OCI-LY1 (cell line): Measurements from ENCODE around the gene FFAR4.

Experiments used
- H2AFZ ChIP-seq: fragments of 200-600 bp; sonication (generic), shearing (Covaris generic); 2 replicates; pipeline ENCODE4 v1.6.0; 2014; ENCODE audit warnings: antibody characterized with exemption, mild to moderate bottlenecking, low read length
- H3F3A ChIP-seq: fragments of 200-600 bp; sonication (generic), shearing (Covaris generic); 2 replicates; pipeline ENCODE4 v1.6.0; 2014; ENCODE audit warnings: mild to moderate bottlenecking, antibody characterized with exemption, low read length, moderate library complexity; ENCODE audit not compliant: insufficient read depth
- H3K27ac ChIP-seq: fragments of 200-600 bp; sonication (generic); 2 replicates; pipeline ENCODE4 v1.5.1; 2014; ENCODE audit warnings: low read length, mixed run types, mild to moderate bottlenecking, low read depth; ENCODE audit not compliant: poor library complexity, severe bottlenecking
- H3K27me3 ChIP-seq: fragments of 200-600 bp; sonication (generic); 2 replicates; pipeline ENCODE4 v1.6.0; 2014; ENCODE audit warnings: antibody characterized with exemption, mild to moderate bottlenecking, low read length, moderate library complexity; ENCODE audit not compliant: insufficient read depth
- H3K36me3 ChIP-seq: fragments of 200-600 bp; sonication (generic); 2 replicates; pipeline ENCODE4 v1.6.1; 2014; ENCODE audit warnings: mild to moderate bottlenecking, antibody characterized with exemption, low read length, moderate library complexity, mixed read lengths; ENCODE audit not compliant: insufficient read depth
- H3K4me1 ChIP-seq: fragments of 200-600 bp; sonication (generic); 2 replicates; pipeline ENCODE4 v1.5.1; 2014; ENCODE audit warnings: mild to moderate bottlenecking, low read length, moderate library complexity; ENCODE audit not compliant: insufficient read depth, severe bottlenecking
- H3K4me2 ChIP-seq: fragments of 200-600 bp; sonication (generic), shearing (Covaris generic); 2 replicates; pipeline ENCODE4 v1.6.1; 2014; ENCODE audit warnings: low read length
- H3K4me3 ChIP-seq: fragments of 200-600 bp; sonication (generic); 2 replicates; pipeline ENCODE4 v1.5.1; 2014; ENCODE audit warnings: low read length, low read depth, mild to moderate bottlenecking, mixed read lengths; ENCODE audit not compliant: poor library complexity, severe bottlenecking
- H3K79me2 ChIP-seq: fragments of 200-600 bp; shearing (Covaris generic); 2 replicates; pipeline ENCODE4 v1.6.1; 2016; ENCODE audit warnings: mixed run types, low read length, mixed read lengths; ENCODE audit not compliant: insufficient read depth
- H3K9ac ChIP-seq: fragments of 200-600 bp; sonication (generic), shearing (Covaris generic); 2 replicates; pipeline ENCODE4 v1.6.1; 2014; ENCODE audit warnings: mild to moderate bottlenecking, low read length, mixed read lengths
- H3K9me2 ChIP-seq: fragments of 200-600 bp; sonication (generic), shearing (Covaris generic); 2 replicates; pipeline ENCODE4 v1.6.1; 2014; ENCODE audit warnings: low read depth, mild to moderate bottlenecking, low read length, mixed read lengths
- H3K9me3 ChIP-seq: fragments of 200-600 bp; shearing (Covaris generic); 2 replicates; pipeline ENCODE4 v1.6.1; 2014; ENCODE audit warnings: low read length, mixed read lengths
- H4K20me1 ChIP-seq: fragments of 200-600 bp; sonication (generic), shearing (Covaris generic); 2 replicates; pipeline ENCODE4 v1.6.0; 2016; ENCODE audit warnings: mild to moderate bottlenecking, low read length; ENCODE audit not compliant: insufficient read depth
- EZH2 ChIP-seq: fragments of 200-600 bp; sonication (generic), shearing (Covaris generic); IDR thresholded peaks from 2 replicates; pipeline ENCODE4 v1.8.0; 2017; ENCODE audit warnings: borderline replicate concordance, mixed run types, mild to moderate bottlenecking, antibody characterized with exemption, low read length, moderate library complexity, mixed read lengths
- TF ChIP-seq, protein P1 (sequence below): fragments of 200-600 bp; sonication (generic), shearing (Covaris generic); IDR thresholded peaks from 2 replicates; pipeline ENCODE4 v1.5.1; 2017; ENCODE audit warnings: mild to moderate bottlenecking, antibody characterized with exemption, low read length, moderate library complexity, mixed read lengths

The FFAR4 gene

GRCh38 chr10:93595378-93596161 lies 29.1 kb downstream of the FFAR4 start:
- no peak for TF ChIP-seq EZH2
- TF ChIP-seq, protein P1, sequence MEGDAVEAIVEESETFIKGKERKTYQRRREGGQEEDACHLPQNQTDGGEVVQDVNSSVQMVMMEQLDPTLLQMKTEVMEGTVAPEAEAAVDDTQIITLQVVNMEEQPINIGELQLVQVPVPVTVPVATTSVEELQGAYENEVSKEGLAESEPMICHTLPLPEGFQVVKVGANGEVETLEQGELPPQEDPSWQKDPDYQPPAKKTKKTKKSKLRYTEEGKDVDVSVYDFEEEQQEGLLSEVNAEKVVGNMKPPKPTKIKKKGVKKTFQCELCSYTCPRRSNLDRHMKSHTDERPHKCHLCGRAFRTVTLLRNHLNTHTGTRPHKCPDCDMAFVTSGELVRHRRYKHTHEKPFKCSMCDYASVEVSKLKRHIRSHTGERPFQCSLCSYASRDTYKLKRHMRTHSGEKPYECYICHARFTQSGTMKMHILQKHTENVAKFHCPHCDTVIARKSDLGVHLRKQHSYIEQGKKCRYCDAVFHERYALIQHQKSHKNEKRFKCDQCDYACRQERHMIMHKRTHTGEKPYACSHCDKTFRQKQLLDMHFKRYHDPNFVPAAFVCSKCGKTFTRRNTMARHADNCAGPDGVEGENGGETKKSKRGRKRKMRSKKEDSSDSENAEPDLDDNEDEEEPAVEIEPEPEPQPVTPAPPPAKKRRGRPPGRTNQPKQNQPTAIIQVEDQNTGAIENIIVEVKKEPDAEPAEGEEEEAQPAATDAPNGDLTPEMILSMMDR, result no peak
- Histone ChIP-seq H3K27ac (no peak overlapping the region), H3K9ac (no peak overlapping the region), H3K9me3 (no peaks in the 10 kb centered on the region), H3K4me2 (no peak overlapping the region), H2AFZ (no peak overlapping the region), H3K9me2 (no peaks in the 10 kb centered on the region), H3K79me2 (no peaks in the 10 kb centered on the region), H3K27me3 (no peaks in the 10 kb centered on the region), H3K4me1 (no peaks in the 10 kb centered on the region), H3K4me3 (no peak overlapping the region), H4K20me1 (no peaks in the 10 kb centered on the region), H3F3A (no peaks in the 10 kb centered on the region), H3K36me3 (no peaks in the 10 kb centered on the region)

DNA sequence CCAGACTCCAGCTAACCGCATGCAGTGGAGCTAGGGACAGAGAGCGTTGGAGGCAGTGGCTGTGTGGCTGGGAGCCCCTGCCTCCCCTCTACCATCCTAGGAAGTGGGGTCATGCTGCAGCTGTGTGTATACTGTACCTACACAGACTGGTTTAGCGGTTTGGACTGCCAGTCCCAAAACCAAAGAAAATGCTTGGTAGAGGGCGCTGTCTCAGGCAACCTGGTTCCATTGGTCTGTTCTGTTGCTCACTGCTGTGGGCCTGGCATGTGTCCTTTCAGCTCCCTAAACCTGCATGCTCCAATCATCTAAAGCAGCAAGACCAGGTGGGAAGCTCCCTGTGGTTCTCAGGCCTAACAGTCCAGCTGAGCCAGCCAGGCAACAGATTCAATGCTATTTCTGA lies 30.1 kb downstream of the FFAR4 start:
- no peak overlapping the region for H3K4me2 ChIP-seq
- no peaks in the 10 kb centered on the region for H3K9me2 ChIP-seq
- H3K27me3 ChIP-seq, result no peaks in the 10 kb centered on the region
- H3K9ac ChIP-seq, result no peak overlapping the region
- no peaks in the 10 kb centered on the region for H3K4me1 ChIP-seq
- H4K20me1 ChIP-seq, result no peaks in the 10 kb centered on the region
- no peak for TF ChIP-seq EZH2
- TF ChIP-seq, protein P1, result peak; percentile 16; the same call in 1 of the 2 replicates
- no peak overlapping the region for H2AFZ ChIP-seq
- no peaks in the 10 kb centered on the region for H3F3A ChIP-seq
- no peak overlapping the region for H3K27ac ChIP-seq
- H3K9me3 ChIP-seq, result no peaks in the 10 kb centered on the region
- H3K36me3 ChIP-seq, result no peaks in the 10 kb centered on the region
- no peaks in the 10 kb centered on the region for H3K79me2 ChIP-seq
- H3K4me3 ChIP-seq, result no peak overlapping the region

DNA sequence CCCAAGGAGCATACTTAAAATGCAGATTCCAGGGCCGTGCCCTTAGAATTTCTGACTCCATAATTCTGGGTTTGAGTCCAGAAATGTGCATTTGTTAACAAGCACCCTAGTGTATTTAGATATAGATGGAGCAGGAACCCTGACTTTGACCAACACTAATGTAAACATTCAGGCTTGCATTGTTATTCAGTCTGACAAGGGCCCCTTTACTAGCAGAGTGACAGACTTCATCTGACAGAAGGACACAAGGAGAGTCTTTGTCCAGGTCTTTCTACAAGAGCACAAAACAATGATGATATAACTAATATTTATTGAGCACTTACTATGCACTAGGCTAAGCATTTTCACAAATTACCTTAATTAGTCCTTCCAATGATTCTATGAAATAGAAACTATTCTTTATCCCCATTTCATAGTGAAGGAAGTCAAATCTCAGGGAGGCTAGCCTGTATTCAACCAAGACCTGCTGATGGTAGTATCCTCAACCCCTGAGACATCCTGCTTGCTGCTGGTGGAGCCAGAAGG lies 30.7 kb downstream of the FFAR4 start:
- Histone ChIP-seq H4K20me1 (no peaks in the 10 kb centered on the region), H3K9me2 (no peaks in the 10 kb centered on the region), H3K9me3 (no peaks in the 10 kb centered on the region), H3K4me1 (no peaks in the 10 kb centered on the region), H3K36me3 (no peaks in the 10 kb centered on the region), H2AFZ (no peak overlapping the region), H3K4me2 (no peak overlapping the region), H3K79me2 (no peaks in the 10 kb centered on the region), H3K4me3 (no peak overlapping the region), H3K27ac (no peak overlapping the region), H3K27me3 (no peaks in the 10 kb centered on the region), H3F3A (no peaks in the 10 kb centered on the region), H3K9ac (no peak overlapping the region)
- TF ChIP-seq, protein P1, result no peak
- no peak for TF ChIP-seq EZH2
